HL-60 (cell line): ENCODE measurements around the gene CBLN4.

Experiments used
- DNase-seq, 2 experiments: peaks; one replicate each; pipeline ENCODE4 v3.0.0-alpha.2; 2010 to 2020; ENCODE audit warnings: low read depth in 1 of 2, low spot score in 1 of 2
- H3K27ac ChIP-seq: fragments of 250-450 bp; sonication (Bioruptor Pico); replicated peaks from 2 replicates; pipeline ENCODE4 v1.5.1; 2020; ENCODE audit warnings: mild to moderate bottlenecking, moderate library complexity
- H3K27me3 ChIP-seq: fragments of 250-450 bp; sonication (Bioruptor Pico); 2 replicates; pipeline ENCODE4 v1.5.1; 2021; ENCODE audit warnings: mild to moderate bottlenecking, moderate library complexity; ENCODE audit not compliant: insufficient read depth, poor library complexity, severe bottlenecking
- H3K4me3 ChIP-seq: replicated peaks from 2 replicates; pipeline ENCODE4 v1.5.1; 2011; ENCODE audit warnings: mild to moderate bottlenecking, control low read depth, low read length; ENCODE audit not compliant: insufficient read depth
- GABPA ChIP-seq: IDR thresholded peaks from 2 replicates; pipeline ENCODE4 v1.6.1; 2012; ENCODE audit warnings: low read depth
- POLR2AphosphoS5 ChIP-seq: IDR thresholded peaks from 2 replicates; pipeline ENCODE4 v1.6.1; 2012; ENCODE audit warnings: low read depth
- REST ChIP-seq: IDR thresholded peaks from 2 replicates; pipeline ENCODE4 v1.6.1; 2012; ENCODE audit warnings: low read depth; ENCODE audit not compliant: insufficient replicate concordance
- SPI1 ChIP-seq: IDR thresholded peaks from 2 replicates; pipeline ENCODE4 v1.6.1; 2012; ENCODE audit warnings: low read depth, mild to moderate bottlenecking, borderline replicate concordance
- TF ChIP-seq, protein P1 (sequence below): IDR thresholded peaks from one replicate; pipeline ENCODE4 v1.5.1; 2011; ENCODE audit warnings: low read length, control low read depth, inconsistent platforms; ENCODE audit not compliant: insufficient read depth

CBLN4 gene

GRCh38 chr20:55947701-55948100 is 57.6 kb downstream of the CBLN4 start:
- H3K27me3 ChIP-seq, result no peaks in the 10 kb centered on the region
- no peak for DNase-seq

More at GRCh38 chr20:55947701-55948100, 57.6 kb downstream of the CBLN4 start:
- H3K27ac ChIP-seq, result no peak overlapping the region
- H3K4me3 ChIP-seq, result no peak overlapping the region
- TF ChIP-seq SPI1 (no peak), GABPA (no peak), POLR2AphosphoS5 (no peak), REST (no peak)
- TF ChIP-seq, protein P1, sequence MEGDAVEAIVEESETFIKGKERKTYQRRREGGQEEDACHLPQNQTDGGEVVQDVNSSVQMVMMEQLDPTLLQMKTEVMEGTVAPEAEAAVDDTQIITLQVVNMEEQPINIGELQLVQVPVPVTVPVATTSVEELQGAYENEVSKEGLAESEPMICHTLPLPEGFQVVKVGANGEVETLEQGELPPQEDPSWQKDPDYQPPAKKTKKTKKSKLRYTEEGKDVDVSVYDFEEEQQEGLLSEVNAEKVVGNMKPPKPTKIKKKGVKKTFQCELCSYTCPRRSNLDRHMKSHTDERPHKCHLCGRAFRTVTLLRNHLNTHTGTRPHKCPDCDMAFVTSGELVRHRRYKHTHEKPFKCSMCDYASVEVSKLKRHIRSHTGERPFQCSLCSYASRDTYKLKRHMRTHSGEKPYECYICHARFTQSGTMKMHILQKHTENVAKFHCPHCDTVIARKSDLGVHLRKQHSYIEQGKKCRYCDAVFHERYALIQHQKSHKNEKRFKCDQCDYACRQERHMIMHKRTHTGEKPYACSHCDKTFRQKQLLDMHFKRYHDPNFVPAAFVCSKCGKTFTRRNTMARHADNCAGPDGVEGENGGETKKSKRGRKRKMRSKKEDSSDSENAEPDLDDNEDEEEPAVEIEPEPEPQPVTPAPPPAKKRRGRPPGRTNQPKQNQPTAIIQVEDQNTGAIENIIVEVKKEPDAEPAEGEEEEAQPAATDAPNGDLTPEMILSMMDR, result no peak
